HepG2 (cell line): ENCODE results near the gene BPI. TPM values are rescaled to one million over a fixed set of nuclear protein-coding genes. Genes with fewer than 3 reads are reported as not detected.

ENCODE experiments used
- ATAC-seq: fragments of 200-7000 bp; cut with Tn5 transposase; 3 replicates; pipeline ENCODE4 v1.9.1; 2020; ENCODE audit warnings: mild to moderate bottlenecking, moderate library complexity
- BruUV-seq: library from RNA; stranded (reverse); fragments of 400-500 nt; replicated peaks from 2 replicates; lab custom pipeline; 2021; lab: Mats Ljungman, UMichigan
- CTCF ChIA-PET: fragments of 300-600 bp; formaldehyde crosslinking; extraction: SDS; loops from one replicate; lab custom pipeline; 2021; ENCODE audit warnings: low total read pairs, inconsistent platforms, low intra/inter-chr PET ratio; lab: Yijun Ruan, JAX
- POLR2A ChIA-PET: fragments of 350-600 bp; sonication (Branson Sonifier 250); formaldehyde crosslinking; loops from one replicate; lab custom pipeline; 2020; ENCODE audit warnings: antibody characterized with exemption, inconsistent platforms; lab: Yijun Ruan, JAX
- DNase-seq: peaks from one replicate; pipeline ENCODE4 v3.0.0-alpha.2; 2015; ENCODE audit warnings: low spot score
- FAIRE-seq: peaks from 3 replicates; lab custom pipeline; 2011; peaks lifted over from hg19 to GRCh38; lab: Jason Lieb, UNC
- H2AFZ ChIP-seq: one replicate; pipeline ENCODE4 v1.6.1; 2011; ENCODE audit warnings: low read length, inconsistent platforms
- H3K27ac ChIP-seq: fragments of 300-600 bp; 3 replicates; pipeline ENCODE4 v1.8.0; 2011; ENCODE audit warnings: mixed run types, mild to moderate bottlenecking, mixed read lengths, low read length, inconsistent platforms; ENCODE audit not compliant: insufficient read depth; ENCODE audit errors: extremely low read length
- H3K27me3 ChIP-seq, 2 experiments: fragments of 200-600 bp in 1 of 2; 2 replicates in 1 of 2; 3 replicates in 1 of 2; pipeline versions ENCODE4 v1.6.0 to v1.8.0; 2011; ENCODE audit warnings: low read length in 2 of 2, mild to moderate bottlenecking in 2 of 2, moderate library complexity in 2 of 2, inconsistent platforms in 1 of 2; ENCODE audit not compliant: insufficient read depth in 2 of 2, control insufficient read depth in 1 of 2
- H3K36me3 ChIP-seq, 2 experiments: fragments of 200-600 bp in 1 of 2; replicated peaks in 1 of 2; 2 replicates in 1 of 2; 3 replicates in 1 of 2; pipeline versions ENCODE4 v1.5.1 to v1.8.0; 2011; ENCODE audit warnings: low read length in 2 of 2, inconsistent platforms in 1 of 2; ENCODE audit not compliant: insufficient read depth in 2 of 2, control insufficient read depth in 1 of 2
- H3K4me1 ChIP-seq: 2 replicates; pipeline ENCODE4 v1.5.1; 2012; ENCODE audit warnings: low read length, inconsistent platforms; ENCODE audit not compliant: insufficient read depth
- H3K4me2 ChIP-seq: 2 replicates; pipeline ENCODE4 v1.6.0; 2011; ENCODE audit warnings: low read depth, low read length, inconsistent platforms
- H3K4me3 ChIP-seq, 3 experiments: fragments of 200-600 bp in 1 of 3; sonication (generic), shearing (Covaris generic) in 1 of 3; replicated peaks in 1 of 3; 2 replicates each; pipeline ENCODE4 v1.5.1; 2011 to 2016; ENCODE audit warnings: low read length in 3 of 3, inconsistent platforms in 2 of 3, low read depth in 2 of 3, mild to moderate bottlenecking in 2 of 3, control low read depth in 1 of 3, mixed read lengths in 1 of 3; ENCODE audit not compliant: insufficient read depth in 1 of 3
- H3K79me2 ChIP-seq: one replicate; pipeline ENCODE4 v1.6.1; 2011; ENCODE audit warnings: low read length, inconsistent platforms; ENCODE audit not compliant: insufficient read depth
- H3K9ac ChIP-seq: 2 replicates; pipeline ENCODE4 v1.6.0; 2011; ENCODE audit warnings: mild to moderate bottlenecking, low read depth, low read length, inconsistent platforms; ENCODE audit not compliant: insufficient read depth
- H3K9me3 ChIP-seq: 2 replicates; pipeline ENCODE4 v1.5.1; 2012; ENCODE audit warnings: mild to moderate bottlenecking, low read length
- H4K20me1 ChIP-seq: 2 replicates; pipeline ENCODE4 v1.6.0; 2011; ENCODE audit warnings: inconsistent platforms, mild to moderate bottlenecking, low read length, moderate library complexity; ENCODE audit not compliant: insufficient read depth
- ADNP ChIP-seq: sonication (generic); formaldehyde crosslinking; IDR thresholded peaks from 2 replicates; pipeline ENCODE4 v1.4.0; 2020; ENCODE audit warnings: missing genetic modification reagents
- FOXK2 ChIP-seq: fragments of 450-650 bp; IDR thresholded peaks from 2 replicates; pipeline ENCODE4 v1.6.1; 2016
- HDAC2 ChIP-seq: sonication (generic); formaldehyde crosslinking; IDR thresholded peaks from 2 replicates; pipeline ENCODE4 v1.4.0; 2020; ENCODE audit warnings: missing genetic modification reagents
- HNRNPL ChIP-seq: fragments of 200-400 bp; formaldehyde crosslinking; IDR thresholded peaks from 2 replicates; pipeline ENCODE4 v1.6.1; 2017; ENCODE audit warnings: mild to moderate bottlenecking, low read depth, low read length
- MAFF ChIP-seq: IDR thresholded peaks from 2 replicates; pipeline ENCODE4 v1.6.1; 2011; ENCODE audit warnings: low read depth, low read length, improper control_type of control experiment
- MAFK ChIP-seq, 2 experiments: IDR thresholded peaks in 1 of 2; conservative IDR thresholded peaks in 1 of 2; 2 replicates each; pipeline ENCODE4 v1.6.1; 2011; ENCODE audit warnings: improper control_type of control experiment in 2 of 2, low read length in 2 of 2
- MXD3 ChIP-seq: IDR thresholded peaks from 2 replicates; pipeline ENCODE4 v1.6.1; 2016; ENCODE audit warnings: mild to moderate bottlenecking, missing biosample characterization, missing genetic modification reagents
- RFX5 ChIP-seq: IDR thresholded peaks from 2 replicates; pipeline ENCODE4 v1.6.1; 2011; ENCODE audit warnings: low read depth, low read length, improper control_type of control experiment
- SYNCRIP ChIP-seq: fragments of 200-400 bp; formaldehyde crosslinking; IDR thresholded peaks from 2 replicates; pipeline ENCODE4 v1.6.1; 2018; ENCODE audit warnings: mild to moderate bottlenecking, low read depth, low read length; ENCODE audit not compliant: insufficient read depth
- ZFP1 ChIP-seq: IDR thresholded peaks from 2 replicates; pipeline ENCODE4 v1.6.1; 2016
- ZHX2 ChIP-seq, 2 experiments: sonication (generic) in 1 of 2; formaldehyde crosslinking in 1 of 2; IDR thresholded peaks; 2 replicates each; pipeline versions ENCODE4 v1.6.1 to v1.9.0; 2014 to 2022; ENCODE audit warnings: antibody characterized with exemption in 1 of 2, borderline replicate concordance in 1 of 2, inconsistent platforms in 1 of 2, low read depth in 1 of 2, missing genetic modification reagents in 1 of 2
- ZNF510 ChIP-seq: sonication (generic); formaldehyde crosslinking; IDR thresholded peaks from 2 replicates; pipeline ENCODE4 v1.4.0; 2020; ENCODE audit warnings: low read depth, mild to moderate bottlenecking, missing genetic modification reagents
- ZSCAN30 ChIP-seq: sonication (generic); formaldehyde crosslinking; IDR thresholded peaks from 2 replicates; pipeline ENCODE4 v1.5.0; 2020; ENCODE audit warnings: mild to moderate bottlenecking, missing genetic modification reagents
- WGBS: methylation state at CpG from one replicate; pipeline ENCODE4 v1.1.6; 2017; ENCODE audit warnings: low lambda C conversion rate; 5-methylcytosine and 5-hydroxymethylcytosine counted together
- in situ Hi-C: cut with HindIII; loops from 2 replicates; pipeline ENCODE4 v1.10.0; 2017; ENCODE audit warnings: low pct_unique_long_range_greater_than_20kb; ENCODE audit not compliant: extremely low pct_ligation_motif_present
- intact Hi-C: fragments of 100-400 bp; cut with micrococcal nuclease; formaldehyde crosslinking; loops from one replicate; pipeline ENCODE4 v1.10.0; 2022; ENCODE audit not compliant: unreplicated experiment
- polyA plus RNA-seq, 8 experiments: library from polyadenylated mRNA; depleted of rRNA in 3 of 8; stranded (reverse) in 7 of 8; unstranded in 1 of 8; fragments of >200 nt; fragmentation: Illumina TruSeq in 4 of 8; extraction: Trizol in 4 of 8; gene quantifications; 2 replicates each; pipeline versions ENCODE4 v1.2.1 to v1.2.3, GENCODE V29; 2011 to 2016; ENCODE audit warnings: low read depth in 4 of 8, missing spikeins in 1 of 8, mixed read lengths in 1 of 8; ENCODE audit not compliant: insufficient read depth in 1 of 8
- total RNA-seq, 5 experiments: library from RNA; depleted of rRNA; stranded (reverse); fragments of >200 nt; fragmentation: Illumina TruSeq; extraction: Trizol; gene quantifications; 2 replicates each; pipeline ENCODE4 v1.2.3, GENCODE V29; 2016; ENCODE audit warnings: low read depth in 1 of 5

The BPI gene
- total and polyA plus RNA-seq, 2 of the 13 experiments (the other 11 are each of a cell fraction or from before 2014, with no cell fraction given): not detected

GRCh38 chr20:38386851-38387250 is 82.9 kb downstream of the BPI start:
- TF ChIP-seq ADNP (CRISPR knock-in tag): no peak
- no peak for TF ChIP-seq ZFP1 (CRISPR knock-in tag)
- peak; percentile 99 for TF ChIP-seq MAFF
- TF ChIP-seq HNRNPL: no peak
- TF ChIP-seq MXD3 (CRISPR knock-in tag): no peak
- no peak for TF ChIP-seq ZNF510 (CRISPR knock-in tag)
- peak; percentile 98 to 99 for TF ChIP-seq MAFK (conservative IDR thresholded peaks at IDR 0.05 in 1 of 2, IDR thresholded peaks at IDR 0.05 in 1 of 2; ENCODE audit: low read length in 2 of 2)
- no peak for TF ChIP-seq HDAC2 (CRISPR knock-in tag)
- no peak for TF ChIP-seq ZHX2 (IDR thresholded peaks at IDR 0.05; ENCODE audit: low read depth)
- TF ChIP-seq ZHX2 (CRISPR knock-in tag; IDR thresholded peaks at IDR 0.05; ENCODE audit: borderline replicate concordance): no peak
- TF ChIP-seq ZSCAN30: no peak
- TF ChIP-seq FOXK2: no peak
- peak; percentile 52; the same call in 1 of the 2 replicates for TF ChIP-seq RFX5
- no peak for TF ChIP-seq SYNCRIP
- TF ChIP-seq, all 625 proteins: peak for 3
- no peaks in the 10 kb centered on the region for H3K9me3 ChIP-seq
- H2AFZ ChIP-seq: no peak overlapping the region
- BruUV-seq: no TSS peak
- H3K79me2 ChIP-seq: no peaks in the 10 kb centered on the region
- H3K36me3 ChIP-seq: no peaks in the 10 kb centered on the region
- no peak overlapping the region for H3K4me2 ChIP-seq
- no peak for ATAC-seq
- CTCF ChIA-PET: no interaction called here
- no peaks in the 10 kb centered on the region for H4K20me1 ChIP-seq
- POLR2A ChIA-PET: no interaction called here
- H3K4me3 ChIP-seq: no peak overlapping the region
- 0 out of 5 replicates have a peak, but pooled peaks cover 0 to 3% of the 10 kb centered on the region in 2 experiments for H3K27me3 ChIP-seq
- FAIRE-seq: no peak
- WGBS: 17% methylated on average over 2 of the region's 2 CpGs
- in situ Hi-C loops: no loop called here
- no peak overlapping the region for H3K27ac ChIP-seq
- no peak for DNase-seq
- intact Hi-C loops: no loop called here
- H3K4me1 ChIP-seq: no peaks in the 10 kb centered on the region
- H3K9ac ChIP-seq: no peak overlapping the region
